Type B pancreatic cell (in vitro differentiated cells): ENCODE data around the gene BHLHA15. TPM values are rescaled to one million over a fixed set of nuclear protein-coding genes. Genes with fewer than 3 reads are reported as not detected.

Experiments used
- DNase-seq: peaks from one replicate; pipeline ENCODE4 v3.0.0; 2021; ENCODE audit warnings: mixed read lengths; ENCODE audit not compliant: unreplicated experiment; ENCODE audit errors: extremely low spot score
- H3K27ac Mint-ChIP-seq: 2 replicates; pipeline ENCODE4 v1.8.0; 2021; ENCODE audit warnings: mild to moderate bottlenecking, mixed read lengths
- H3K27me3 Mint-ChIP-seq: 2 replicates; pipeline ENCODE4 v1.8.0; 2021; ENCODE audit warnings: mixed read lengths
- H3K36me3 Mint-ChIP-seq: 2 replicates; pipeline ENCODE4 v1.8.0; 2021; ENCODE audit warnings: mixed read lengths
- H3K4me1 Mint-ChIP-seq: one replicate; pipeline ENCODE4 v1.8.0; 2021; ENCODE audit warnings: mixed read lengths; ENCODE audit not compliant: unreplicated experiment
- H3K4me3 Mint-ChIP-seq: 2 replicates; pipeline ENCODE4 v1.8.0; 2021; ENCODE audit warnings: mild to moderate bottlenecking, mixed read lengths
- H3K9me3 Mint-ChIP-seq: 2 replicates; pipeline ENCODE4 v1.8.0; 2021; ENCODE audit warnings: mixed read lengths
- total RNA-seq: library from RNA; stranded (reverse); gene quantifications from 2 replicates; pipeline ENCODE4 v1.2.1, GENCODE V29; 2021; ENCODE audit warnings: low replicate concordance
- TF ChIP-seq, protein P1 (sequence below): fragments of 200-600 bp; sonication (generic); conservative IDR thresholded peaks from 2 replicates; pipeline ENCODE4 v1.5.0; 2021; ENCODE audit warnings: antibody characterized with exemption, mild to moderate bottlenecking

Gene BHLHA15
- total RNA-seq, 1 donor from 2014 or later: 0.46 TPM

DNA sequence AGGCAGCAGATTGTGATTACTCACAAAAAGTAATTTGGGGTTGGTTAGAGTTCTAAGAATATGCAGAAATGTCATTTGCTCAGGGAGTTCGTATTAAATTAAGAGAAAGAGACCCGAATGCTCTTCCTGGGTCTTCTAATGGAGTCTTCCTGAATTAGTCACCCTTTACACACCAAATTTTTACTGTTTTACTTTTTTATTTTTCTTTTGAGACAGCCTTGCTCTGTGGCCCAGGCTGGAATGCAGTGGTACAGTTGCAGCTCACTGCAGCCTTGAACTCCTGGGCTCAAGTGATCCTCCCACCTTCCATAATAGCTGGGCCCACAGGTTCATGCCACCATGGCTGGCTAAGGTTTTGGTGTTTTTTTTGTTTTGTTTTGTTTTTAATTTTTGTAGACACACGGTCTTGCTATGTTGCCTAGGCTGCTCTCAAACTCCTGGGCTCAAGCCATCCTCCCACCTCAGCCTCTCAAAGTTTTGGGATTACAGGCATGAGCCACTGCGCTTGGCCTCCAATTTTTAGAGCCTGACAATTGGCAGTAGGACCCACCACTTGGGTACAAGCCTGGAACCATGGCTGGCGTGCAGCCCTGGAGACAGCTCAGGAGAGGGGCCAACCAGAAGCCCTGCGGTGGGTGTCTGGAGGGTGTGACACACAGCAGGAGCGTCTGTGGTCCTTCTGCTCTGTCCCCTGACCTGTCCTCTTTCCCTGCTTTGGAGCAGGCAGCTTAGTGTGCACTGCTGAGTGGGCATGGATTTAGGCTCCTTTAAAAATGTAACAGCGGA lies 16.4 kb upstream of the BHLHA15 start:
- H3K4me3 Mint-ChIP-seq: no peak overlapping the region
- no peak for DNase-seq
- TF ChIP-seq, protein P1, sequence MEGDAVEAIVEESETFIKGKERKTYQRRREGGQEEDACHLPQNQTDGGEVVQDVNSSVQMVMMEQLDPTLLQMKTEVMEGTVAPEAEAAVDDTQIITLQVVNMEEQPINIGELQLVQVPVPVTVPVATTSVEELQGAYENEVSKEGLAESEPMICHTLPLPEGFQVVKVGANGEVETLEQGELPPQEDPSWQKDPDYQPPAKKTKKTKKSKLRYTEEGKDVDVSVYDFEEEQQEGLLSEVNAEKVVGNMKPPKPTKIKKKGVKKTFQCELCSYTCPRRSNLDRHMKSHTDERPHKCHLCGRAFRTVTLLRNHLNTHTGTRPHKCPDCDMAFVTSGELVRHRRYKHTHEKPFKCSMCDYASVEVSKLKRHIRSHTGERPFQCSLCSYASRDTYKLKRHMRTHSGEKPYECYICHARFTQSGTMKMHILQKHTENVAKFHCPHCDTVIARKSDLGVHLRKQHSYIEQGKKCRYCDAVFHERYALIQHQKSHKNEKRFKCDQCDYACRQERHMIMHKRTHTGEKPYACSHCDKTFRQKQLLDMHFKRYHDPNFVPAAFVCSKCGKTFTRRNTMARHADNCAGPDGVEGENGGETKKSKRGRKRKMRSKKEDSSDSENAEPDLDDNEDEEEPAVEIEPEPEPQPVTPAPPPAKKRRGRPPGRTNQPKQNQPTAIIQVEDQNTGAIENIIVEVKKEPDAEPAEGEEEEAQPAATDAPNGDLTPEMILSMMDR: no peak
- no peaks in the 10 kb centered on the region for H3K9me3 Mint-ChIP-seq
- H3K4me1 Mint-ChIP-seq: no peaks in the 10 kb centered on the region
- no peak overlapping the region for H3K27ac Mint-ChIP-seq
- H3K27me3 Mint-ChIP-seq: no peaks in the 10 kb centered on the region
- peaks cover 22% of the 10 kb centered on the region for H3K36me3 Mint-ChIP-seq

DNA sequence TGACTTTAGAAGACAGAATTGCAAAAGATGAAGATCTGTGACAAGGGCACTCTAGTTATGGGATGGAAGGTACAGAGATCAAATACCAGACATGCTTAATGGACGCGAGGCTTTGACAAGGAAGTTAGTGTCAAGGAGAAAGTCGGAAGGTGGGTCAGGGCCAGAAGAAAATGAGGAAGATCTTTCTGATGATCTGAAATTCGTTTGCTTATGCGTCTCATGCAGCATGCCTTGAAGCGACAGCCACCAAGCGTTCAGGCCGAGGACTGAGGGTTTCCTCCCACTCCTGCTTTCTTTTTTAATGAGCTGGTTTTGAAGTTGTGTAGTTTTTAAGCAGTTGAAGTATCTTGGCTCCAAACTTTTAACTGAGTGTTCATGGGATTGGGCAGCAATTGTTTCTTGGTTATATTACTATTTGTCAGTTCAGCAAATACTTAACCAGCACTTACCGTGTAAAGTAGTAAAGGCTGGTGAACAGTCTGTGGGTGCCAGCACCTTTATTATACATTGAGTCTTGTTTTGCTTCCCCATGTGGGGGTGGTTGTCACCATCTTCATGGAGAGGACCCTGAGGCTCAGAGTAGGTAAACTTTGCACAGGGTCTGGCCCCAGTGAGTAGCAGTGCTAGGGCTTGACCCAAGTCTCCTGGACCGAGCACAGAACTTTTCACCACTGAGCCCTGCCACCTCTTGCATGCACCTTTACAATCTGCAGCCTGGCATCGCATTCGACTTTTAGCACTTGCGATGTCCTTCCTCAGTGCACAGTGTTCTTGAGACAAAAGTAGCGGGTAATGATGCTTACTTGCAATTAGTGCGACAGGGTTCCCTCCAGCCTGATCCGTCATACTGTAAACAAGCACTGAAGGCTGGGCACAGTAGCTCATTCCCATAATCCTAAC lies 14.3 kb upstream of the BHLHA15 start:
- Mint-ChIP-seq H3K4me3 (no peak overlapping the region), H3K4me1 (no peaks in the 10 kb centered on the region), H3K36me3 (peaks cover 17% of the 10 kb centered on the region), H3K27me3 (no peaks in the 10 kb centered on the region), H3K9me3 (no peaks in the 10 kb centered on the region), H3K27ac (no peak overlapping the region)
- no peak for DNase-seq
- TF ChIP-seq, protein P1: no peak

DNA sequence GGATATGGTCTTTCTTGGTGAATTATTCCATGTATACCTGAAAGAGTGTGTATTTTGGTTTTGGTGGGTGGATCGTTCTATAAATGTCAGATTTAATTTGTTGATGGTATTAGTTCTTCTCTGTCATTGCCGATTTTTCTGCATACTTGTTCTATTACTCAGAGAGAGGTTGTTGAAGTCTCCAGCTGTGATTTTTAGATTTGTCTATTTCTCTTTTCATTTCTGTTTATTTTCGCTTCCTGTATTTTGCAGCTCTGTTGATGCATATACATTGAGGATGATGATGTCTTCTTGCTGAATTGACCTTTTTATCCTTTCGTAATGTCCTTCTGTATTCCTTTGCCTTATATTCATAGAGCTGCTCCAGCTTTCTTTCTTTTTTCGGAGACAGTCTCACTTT lies 12.1 kb upstream of the BHLHA15 start:
- H3K9me3 Mint-ChIP-seq: no peaks in the 10 kb centered on the region
- H3K27me3 Mint-ChIP-seq: no peaks in the 10 kb centered on the region
- H3K4me1 Mint-ChIP-seq: no peaks in the 10 kb centered on the region
- no peak overlapping the region for H3K27ac Mint-ChIP-seq
- no peak for DNase-seq
- peaks cover 19% of the 10 kb centered on the region for H3K36me3 Mint-ChIP-seq
- TF ChIP-seq, protein P1: no peak
- H3K4me3 Mint-ChIP-seq: no peak overlapping the region

DNA sequence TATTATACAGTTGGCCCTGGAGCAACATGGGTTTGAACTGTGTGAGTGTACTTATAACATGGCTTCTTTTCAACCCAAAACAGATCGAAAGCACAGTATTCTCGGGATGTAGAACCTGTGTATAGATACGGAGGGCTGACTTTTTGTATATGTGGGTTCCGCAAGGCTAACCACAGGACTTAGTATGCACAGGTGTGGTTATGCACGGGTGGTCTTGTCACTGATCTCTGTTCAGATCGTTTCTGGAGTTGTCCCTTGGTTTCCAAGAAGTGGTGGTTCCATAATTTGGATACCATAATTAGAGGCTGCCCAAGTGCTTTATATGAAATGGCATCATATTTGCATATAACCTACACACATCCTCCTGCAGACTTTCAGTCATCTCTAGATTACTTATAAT lies 10.9 kb upstream of the BHLHA15 start:
- H3K36me3 Mint-ChIP-seq: peaks cover 19% of the 10 kb centered on the region
- no peaks in the 10 kb centered on the region for H3K9me3 Mint-ChIP-seq
- no peaks in the 10 kb centered on the region for H3K4me1 Mint-ChIP-seq
- DNase-seq: no peak
- H3K27me3 Mint-ChIP-seq: no peaks in the 10 kb centered on the region
- TF ChIP-seq, protein P1: no peak
- H3K4me3 Mint-ChIP-seq: no peak overlapping the region
- no peak overlapping the region for H3K27ac Mint-ChIP-seq

DNA sequence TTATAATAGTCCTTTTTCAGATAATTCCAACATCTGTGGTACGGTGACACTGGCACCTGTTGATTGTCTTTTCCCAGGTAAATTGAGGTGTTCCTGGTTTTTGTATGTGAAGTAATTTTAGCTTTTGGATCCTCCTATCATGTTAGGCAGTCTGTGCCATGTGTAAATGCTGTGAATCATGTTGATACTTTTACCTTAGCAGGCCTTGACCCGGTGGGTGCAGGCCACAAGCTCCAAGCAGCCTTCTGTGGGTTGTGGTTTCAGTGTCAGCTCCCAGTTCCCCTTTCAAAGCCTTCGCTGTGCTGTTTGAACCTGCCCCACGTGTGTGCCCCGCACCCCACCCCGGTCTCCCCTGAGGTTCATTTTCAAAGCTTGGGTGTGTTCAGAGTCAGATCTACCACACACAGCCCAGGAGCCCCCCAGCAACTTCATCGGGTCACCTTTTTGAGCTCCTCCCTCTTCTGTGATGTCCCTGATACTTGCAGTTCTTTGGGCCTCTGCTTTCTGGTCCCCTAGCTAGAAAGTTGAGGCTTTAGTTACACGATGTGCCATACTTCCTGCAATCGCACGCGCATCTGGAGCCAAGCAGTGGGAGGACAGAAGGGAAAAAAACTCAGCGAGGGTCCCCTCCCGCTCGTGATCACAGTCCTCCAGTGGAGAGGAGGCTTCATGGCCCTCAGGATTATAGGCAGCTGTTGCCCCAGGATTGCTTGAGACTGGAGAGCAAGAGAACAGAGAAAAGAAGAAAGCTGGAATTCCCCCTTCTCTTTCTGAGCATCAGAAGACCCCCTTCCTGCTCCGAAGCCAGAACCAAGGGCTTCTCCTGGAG lies 8.7 kb upstream of the BHLHA15 start:
- Mint-ChIP-seq H3K27ac (no peak overlapping the region), H3K9me3 (no peaks in the 10 kb centered on the region), H3K4me3 (no peak overlapping the region), H3K36me3 (peaks cover 14% of the 10 kb centered on the region), H3K27me3 (no peaks in the 10 kb centered on the region), H3K4me1 (no peaks in the 10 kb centered on the region)
- TF ChIP-seq, protein P1: no peak
- DNase-seq: no peak
